Measurements from ENCODE around the gene SRGAP3.

DNA sequence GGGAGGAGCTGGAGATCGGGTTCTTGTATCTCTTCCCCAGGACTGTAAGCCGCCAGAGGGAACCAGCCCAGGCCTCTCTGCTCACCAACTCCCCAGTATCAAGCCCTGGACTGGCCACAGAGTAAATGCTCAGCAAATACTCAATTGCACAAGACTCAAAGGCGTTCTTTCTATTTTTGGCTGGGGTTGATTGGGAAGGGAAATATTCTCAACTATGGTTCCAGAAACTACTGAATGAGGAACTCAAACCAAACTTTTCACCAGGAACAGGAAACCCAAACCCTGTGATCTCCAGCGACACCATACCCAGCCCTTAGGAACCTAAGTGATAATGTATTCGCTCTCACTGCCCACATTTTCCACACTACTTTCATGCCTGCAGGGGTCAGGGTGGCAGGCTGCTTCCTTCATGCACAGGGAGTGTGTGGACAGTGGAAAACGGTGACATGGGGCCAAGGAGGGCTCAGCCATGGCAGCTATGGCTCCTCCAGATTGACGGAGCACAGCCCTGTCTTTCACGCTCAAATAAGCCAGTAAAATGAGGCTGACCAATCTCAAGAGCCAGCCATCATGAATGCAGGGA lies 161.5 kb downstream of the SRGAP3 start:
- TF ChIP-seq, protein P1, sequence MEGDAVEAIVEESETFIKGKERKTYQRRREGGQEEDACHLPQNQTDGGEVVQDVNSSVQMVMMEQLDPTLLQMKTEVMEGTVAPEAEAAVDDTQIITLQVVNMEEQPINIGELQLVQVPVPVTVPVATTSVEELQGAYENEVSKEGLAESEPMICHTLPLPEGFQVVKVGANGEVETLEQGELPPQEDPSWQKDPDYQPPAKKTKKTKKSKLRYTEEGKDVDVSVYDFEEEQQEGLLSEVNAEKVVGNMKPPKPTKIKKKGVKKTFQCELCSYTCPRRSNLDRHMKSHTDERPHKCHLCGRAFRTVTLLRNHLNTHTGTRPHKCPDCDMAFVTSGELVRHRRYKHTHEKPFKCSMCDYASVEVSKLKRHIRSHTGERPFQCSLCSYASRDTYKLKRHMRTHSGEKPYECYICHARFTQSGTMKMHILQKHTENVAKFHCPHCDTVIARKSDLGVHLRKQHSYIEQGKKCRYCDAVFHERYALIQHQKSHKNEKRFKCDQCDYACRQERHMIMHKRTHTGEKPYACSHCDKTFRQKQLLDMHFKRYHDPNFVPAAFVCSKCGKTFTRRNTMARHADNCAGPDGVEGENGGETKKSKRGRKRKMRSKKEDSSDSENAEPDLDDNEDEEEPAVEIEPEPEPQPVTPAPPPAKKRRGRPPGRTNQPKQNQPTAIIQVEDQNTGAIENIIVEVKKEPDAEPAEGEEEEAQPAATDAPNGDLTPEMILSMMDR (IDR thresholded peaks at IDR 0.05; ENCODE audit: insufficient read depth, low read depth, low read length): no peak
- TF ChIP-seq EZH2 (IDR thresholded peaks at IDR 0.05; ENCODE audit: insufficient read depth, low read length): no peak
